ENCODE data around the gene LHX3.

The LHX3 gene

GRCh38 chr9:136182850-136183422, 22.0 kb downstream of the LHX3 start:
- TF ChIP-seq ZBTB7A (IDR thresholded peaks at IDR 0.05; ENCODE audit: low read depth): no peak
- peak; percentile 41; the same call in 1 of the 2 replicates for TF ChIP-seq REST (IDR thresholded peaks at IDR 0.05; ENCODE audit: low read depth)

- no peak for TF ChIP-seq MAX (IDR thresholded peaks at IDR 0.05)
Measured at GRCh38 chr9:136182420-136182787, 22.5 kb downstream of the LHX3 start.

- TF ChIP-seq REST (IDR thresholded peaks at IDR 0.05; ENCODE audit: low read depth) (no peak), NFIC (IDR thresholded peaks at IDR 0.05) (no peak), ZBTB7A (IDR thresholded peaks at IDR 0.05; ENCODE audit: low read depth) (no peak), EP300 (IDR thresholded peaks at IDR 0.05; ENCODE audit: borderline replicate concordance) (no peak), EGR1 (IDR thresholded peaks at IDR 0.05) (no peak), TEAD4 (IDR thresholded peaks at IDR 0.05) (no peak), YY1 (IDR thresholded peaks at IDR 0.05; ENCODE audit: low read depth) (no peak), TAF1 (IDR thresholded peaks at IDR 0.05; ENCODE audit: low read depth) (no peak), RAD21 (IDR thresholded peaks at IDR 0.05; ENCODE audit: low read depth) (no peak), MAX (IDR thresholded peaks at IDR 0.05) (no peak), CREB1 (IDR thresholded peaks at IDR 0.05; ENCODE audit: low read depth) (no peak), FOXM1 (IDR thresholded peaks at IDR 0.05; ENCODE audit: borderline replicate concordance, low read depth) (no peak)
Measured at GRCh38 chr9:136181784-136182419, 23.0 kb downstream of the LHX3 start.

GRCh38 chr9:136180586-136180985, 24.3 kb downstream of the LHX3 start:
- TF ChIP-seq CEBPB (IDR thresholded peaks at IDR 0.05) (no peak), REST (IDR thresholded peaks at IDR 0.05; ENCODE audit: low read depth) (no peak), FOXM1 (IDR thresholded peaks at IDR 0.05; ENCODE audit: borderline replicate concordance, low read depth) (no peak), TCF12 (IDR thresholded peaks at IDR 0.05; ENCODE audit: low read depth) (no peak), MAX (IDR thresholded peaks at IDR 0.05) (no peak), TAF1 (IDR thresholded peaks at IDR 0.05; ENCODE audit: low read depth) (no peak), YY1 (IDR thresholded peaks at IDR 0.05; ENCODE audit: low read depth) (no peak), NFIC (IDR thresholded peaks at IDR 0.05) (no peak), EP300 (IDR thresholded peaks at IDR 0.05; ENCODE audit: borderline replicate concordance) (no peak), ZBTB7A (IDR thresholded peaks at IDR 0.05; ENCODE audit: low read depth) (no peak), RAD21 (IDR thresholded peaks at IDR 0.05; ENCODE audit: low read depth) (no peak), USF1 (IDR thresholded peaks at IDR 0.05) (no peak)

- TF ChIP-seq CEBPB (IDR thresholded peaks at IDR 0.05): no peak
- TF ChIP-seq EP300 (IDR thresholded peaks at IDR 0.05; ENCODE audit: borderline replicate concordance): no peak
- TF ChIP-seq MAX (IDR thresholded peaks at IDR 0.05): no peak
- no peak for TF ChIP-seq REST (IDR thresholded peaks at IDR 0.05; ENCODE audit: low read depth)
- TF ChIP-seq RAD21 (IDR thresholded peaks at IDR 0.05; ENCODE audit: low read depth): no peak
Measured at GRCh38 chr9:136179761-136180160, 25.2 kb downstream of the LHX3 start.

Data from Ishikawa (cell line).